ENCODE measurements around the gene MGMT. TPM values are rescaled to one million over a fixed set of nuclear protein-coding genes. Genes with fewer than 3 reads are reported as not detected.

MGMT gene
- total RNA-seq, 6 experiments from 2014 or later, result 36.5 to 53.4 (median 42.3) TPM

DNA sequence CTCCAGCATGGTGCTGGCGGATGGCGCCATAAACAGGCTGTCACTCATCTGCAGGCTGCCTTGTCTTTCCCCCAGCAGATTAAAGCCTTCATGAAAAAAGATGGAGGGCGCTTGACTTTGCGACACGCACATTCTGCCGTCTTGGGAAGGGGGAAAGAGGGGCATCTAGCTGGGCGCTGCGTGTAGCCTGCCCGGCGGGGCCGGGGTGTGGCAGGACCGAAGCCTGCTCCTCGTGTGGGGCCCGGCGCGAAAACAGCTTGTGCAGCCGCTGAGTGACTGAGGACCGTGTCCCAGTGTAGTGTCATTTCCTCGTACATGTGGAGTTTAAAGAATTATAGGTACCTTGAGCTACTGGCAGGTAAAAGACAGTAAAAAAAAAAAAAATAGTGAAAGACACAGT, 97.9 kb downstream of the MGMT start:
- DNase-seq (no peak), ATAC-seq (no peak)
- intact Hi-C loops (cut with DNase I), result no loop called here
- WGBS (ENCODE audit: insufficient coverage, low coverage, low lambda C conversion rate, missing lambda C conversion rate), result 95% methylated on average over 17 of the region's 19 CpGs
- no peaks in the 10 kb centered on the region for H3K9me3 ChIP-seq
- H3K4me3 ChIP-seq, result no peak overlapping the region
- no peak for TF ChIP-seq POLR2A (IDR thresholded peaks at IDR 0.05)
- peaks cover 0 to 5% (median 0%) of the 10 kb centered on the region in 4 donors for H3K36me3 ChIP-seq
- H3K4me1 ChIP-seq, result peaks cover 0 to 4% (median 0%) of the 10 kb centered on the region in 4 donors
- H3K27me3 ChIP-seq, result no peaks in the 10 kb centered on the region
- no peak overlapping the region for H3K27ac ChIP-seq

DNA sequence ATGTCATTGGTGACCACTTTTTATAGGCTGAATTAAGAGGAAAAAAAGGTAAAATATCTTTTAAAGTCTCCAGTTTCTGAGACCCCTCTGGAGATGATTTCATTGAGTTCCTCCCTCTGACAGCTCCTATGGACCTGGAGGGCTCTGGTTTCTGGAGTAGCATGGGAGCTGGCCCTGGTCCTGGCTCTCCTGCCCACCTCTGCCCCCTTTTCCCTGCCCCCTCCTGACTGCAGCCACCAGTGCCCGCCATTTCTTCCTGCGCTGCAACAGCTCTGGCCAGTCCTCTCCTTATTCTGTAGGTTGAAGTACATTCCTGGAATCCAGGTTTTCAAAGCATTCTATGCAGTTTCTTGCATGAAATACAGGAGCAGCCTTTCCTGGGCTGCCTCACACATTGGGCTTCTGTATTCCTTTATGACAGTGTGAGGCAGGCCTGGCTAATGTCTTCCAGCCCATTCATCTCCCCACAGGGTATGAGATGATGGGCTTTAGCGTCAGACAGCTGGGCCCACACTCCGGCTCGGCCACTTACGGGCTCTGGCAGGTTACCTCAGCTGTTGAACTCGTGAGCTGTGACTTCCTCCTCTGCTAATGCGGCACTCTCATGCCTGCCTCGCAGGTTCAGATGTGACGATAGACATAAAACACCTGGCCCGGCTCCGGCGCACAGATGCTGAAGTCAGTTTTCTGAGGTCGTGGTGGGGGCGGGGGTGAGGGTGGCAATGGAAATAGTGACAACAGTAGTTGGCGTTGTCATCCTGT, 101.7 kb downstream of the MGMT start:
- H3K36me3 ChIP-seq, result peaks cover 0 to 5% (median 0%) of the 10 kb centered on the region in 4 donors
- no peak overlapping the region for H3K27ac ChIP-seq
- DNase-seq (no peak), ATAC-seq (no peak)
- H3K9me3 ChIP-seq, result no peaks in the 10 kb centered on the region
- H3K4me1 ChIP-seq, result no peaks in the 10 kb centered on the region
- no peak for TF ChIP-seq CTCF (IDR thresholded peaks at IDR 0.05)
- no peak for TF ChIP-seq POLR2A (IDR thresholded peaks at IDR 0.05)
- no peaks in the 10 kb centered on the region for H3K27me3 ChIP-seq
- 81% methylated on average over 5 of the region's 16 CpGs for WGBS (ENCODE audit: insufficient coverage, low coverage, low lambda C conversion rate, missing lambda C conversion rate)
- H3K4me3 ChIP-seq, result no peak overlapping the region
- intact Hi-C loops (cut with DNase I), result no loop called here

DNA sequence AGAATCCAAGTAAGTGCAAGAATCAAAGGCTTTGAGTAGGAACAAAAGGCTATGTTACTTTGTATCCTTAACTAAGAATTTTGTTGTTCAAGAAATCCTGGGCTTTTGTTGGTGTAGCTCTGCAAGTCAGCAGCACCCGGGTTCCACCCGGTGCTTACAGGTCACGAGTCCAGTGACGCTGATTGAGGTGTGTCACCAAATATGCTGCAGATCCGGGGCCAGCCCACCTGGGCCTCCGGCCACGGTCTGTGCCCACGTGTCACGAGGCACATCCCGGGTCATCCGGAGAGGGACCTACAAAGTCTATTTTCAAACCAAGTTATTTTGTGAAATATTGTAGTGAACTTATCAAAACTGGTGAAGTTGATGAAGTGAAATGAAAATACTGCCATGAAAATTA, 103.1 kb downstream of the MGMT start:
- ATAC-seq, result peak; percentile 49 to 98 (median 69)
- 73% methylated on average over 10 of the region's 11 CpGs for WGBS (ENCODE audit: insufficient coverage, low coverage, low lambda C conversion rate, missing lambda C conversion rate)

GRCh38 chr10:129579228-129579627, 112.2 kb downstream of the MGMT start:
- Histone ChIP-seq H3K36me3 (no peaks in the 10 kb centered on the region), H3K4me1 (no peaks in the 10 kb centered on the region), H3K27ac (no peak overlapping the region), H3K4me3 (no peak overlapping the region), H3K9me3 (no peaks in the 10 kb centered on the region), H3K27me3 (no peaks in the 10 kb centered on the region)
- no peak for ATAC-seq
- 62% methylated on average over 6 of the region's 12 CpGs for WGBS (ENCODE audit: insufficient coverage, low coverage, low lambda C conversion rate, missing lambda C conversion rate)
- no peak for TF ChIP-seq CTCF (IDR thresholded peaks at IDR 0.05)
- TF ChIP-seq POLR2A (IDR thresholded peaks at IDR 0.05), result no peak
- intact Hi-C loops (cut with DNase I), result no loop called here
- peak in 1 of 3 donors; percentile 48 for DNase-seq

More for the DNA sequence above, 103.1 kb downstream of the MGMT start:
- TF ChIP-seq CTCF (IDR thresholded peaks at IDR 0.05) (no peak), POLR2A (IDR thresholded peaks at IDR 0.05) (no peak)
- H3K27ac ChIP-seq, result peak overlapping the region in 1 of 3 donors; percentile 43
- peak in 1 of 3 donors; percentile 69 for DNase-seq
- intact Hi-C loops (cut with DNase I), result no loop called here
- H3K4me1 ChIP-seq, result no peaks in the 10 kb centered on the region
- no peak overlapping the region for H3K4me3 ChIP-seq
- peaks cover 0 to 5% (median 0%) of the 10 kb centered on the region in 4 donors for H3K36me3 ChIP-seq
- no peaks in the 10 kb centered on the region for H3K27me3 ChIP-seq
- H3K9me3 ChIP-seq, result no peaks in the 10 kb centered on the region

- Histone ChIP-seq H3K4me1 (no peaks in the 10 kb centered on the region), H3K36me3 (no peaks in the 10 kb centered on the region), H3K27me3 (no peaks in the 10 kb centered on the region), H3K27ac (no peak overlapping the region), H3K4me3 (no peak overlapping the region), H3K9me3 (no peaks in the 10 kb centered on the region)
- intact Hi-C loops (cut with DNase I), result no loop called here
- WGBS (ENCODE audit: insufficient coverage, low coverage, low lambda C conversion rate, missing lambda C conversion rate), result 91% methylated on average over 7 of the region's 13 CpGs
- DNase-seq (no peak), ATAC-seq (no peak)
- TF ChIP-seq CTCF (IDR thresholded peaks at IDR 0.05) (no peak), POLR2A (IDR thresholded peaks at IDR 0.05) (no peak)
Observed at GRCh38 chr10:129580010-129580409, 113.0 kb downstream of the MGMT start.
